GM18951 (cell line): ENCODE results near the gene BAIAP2L2.
"Not testable (repeated sequence)": the region's sequence is repeated elsewhere in the genome, so short reads cannot be mapped to it uniquely, and the experiment has no call there.

ENCODE experiments used
- POLR2A ChIP-seq: IDR thresholded peaks from 4 replicates; pipeline ENCODE4 v1.6.1; 2011; ENCODE audit warnings: mild to moderate bottlenecking; ENCODE audit not compliant: insufficient read length, insufficient read depth; ENCODE audit errors: extremely low read depth
- in situ Hi-C: fragments of 300-500 bp; cut with MboI; formaldehyde crosslinking; loops from one replicate; pipeline ENCODE4 v1.12.0; 2022; ENCODE audit warnings: low sequenced_read_pairs, mixed read lengths, inconsistent platforms; ENCODE audit not compliant: unreplicated experiment

BAIAP2L2 gene, protein sequence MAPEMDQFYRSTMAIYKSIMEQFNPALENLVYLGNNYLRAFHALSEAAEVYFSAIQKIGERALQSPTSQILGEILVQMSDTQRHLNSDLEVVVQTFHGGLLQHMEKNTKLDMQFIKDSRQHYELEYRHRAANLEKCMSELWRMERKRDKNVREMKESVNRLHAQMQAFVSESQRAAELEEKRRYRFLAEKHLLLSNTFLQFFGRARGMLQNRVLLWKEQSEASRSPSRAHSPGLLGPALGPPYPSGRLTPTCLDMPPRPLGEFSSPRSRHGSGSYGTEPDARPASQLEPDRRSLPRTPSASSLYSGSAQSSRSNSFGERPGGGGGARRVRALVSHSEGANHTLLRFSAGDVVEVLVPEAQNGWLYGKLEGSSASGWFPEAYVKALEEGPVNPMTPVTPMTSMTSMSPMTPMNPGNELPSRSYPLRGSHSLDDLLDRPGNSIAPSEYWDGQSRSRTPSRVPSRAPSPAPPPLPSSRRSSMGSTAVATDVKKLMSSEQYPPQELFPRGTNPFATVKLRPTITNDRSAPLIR

DNA sequence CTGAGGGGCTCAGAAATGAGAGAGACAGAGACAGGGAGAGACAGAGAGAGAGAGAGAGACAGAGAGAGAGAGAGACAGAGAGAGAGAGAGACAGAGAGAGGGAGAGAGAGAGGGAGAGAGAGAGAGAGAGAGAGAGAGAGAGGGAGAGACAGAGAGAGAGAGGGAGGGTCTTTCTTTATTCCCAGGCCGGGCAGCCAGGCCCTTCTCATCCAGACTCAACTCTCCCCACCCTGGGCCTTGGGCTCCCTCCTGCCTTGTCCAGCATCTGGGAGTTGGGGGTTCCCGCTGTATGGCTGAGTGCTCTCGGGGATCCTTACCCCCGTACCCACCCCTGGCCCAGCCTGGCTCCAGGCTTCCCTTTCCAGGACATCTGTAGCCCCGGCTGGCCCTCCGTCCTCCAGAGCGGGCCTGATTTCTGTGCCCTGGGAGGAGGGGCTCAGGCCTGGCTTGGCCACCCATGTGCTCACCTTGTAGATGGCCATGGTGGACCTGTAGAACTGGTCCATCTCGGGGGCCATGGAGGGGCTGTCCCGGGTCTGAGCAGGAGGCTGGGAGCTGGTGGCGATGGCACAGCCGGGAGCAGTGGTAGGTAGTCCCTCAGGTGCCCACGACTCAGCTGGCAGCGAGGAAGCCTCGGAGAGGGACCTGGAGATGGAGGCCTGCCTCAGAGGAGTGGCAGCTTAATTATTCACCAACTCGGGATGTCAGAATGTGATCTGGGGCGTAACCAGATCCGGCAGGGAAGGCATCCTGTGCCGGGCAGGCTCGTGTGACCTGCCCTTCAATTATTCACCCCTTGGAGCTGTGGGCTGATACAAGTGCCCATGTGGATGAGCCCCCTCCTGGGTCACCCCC lies at the start of gene BAIAP2L2:
TSS of gene BAIAP2L2 (minus strand) at position 677 of the 855 bp plus-strand sequence. CDS start at position 518, 159 bp downstream.
- TF ChIP-seq POLR2A = no peak
- in situ Hi-C loops = no loop called here

- no peak for TF ChIP-seq POLR2A
- in situ Hi-C loops = no loop called here
Measured at GRCh38 chr22:38155703-38156102, 45.2 kb upstream of the BAIAP2L2 start.

DNA sequence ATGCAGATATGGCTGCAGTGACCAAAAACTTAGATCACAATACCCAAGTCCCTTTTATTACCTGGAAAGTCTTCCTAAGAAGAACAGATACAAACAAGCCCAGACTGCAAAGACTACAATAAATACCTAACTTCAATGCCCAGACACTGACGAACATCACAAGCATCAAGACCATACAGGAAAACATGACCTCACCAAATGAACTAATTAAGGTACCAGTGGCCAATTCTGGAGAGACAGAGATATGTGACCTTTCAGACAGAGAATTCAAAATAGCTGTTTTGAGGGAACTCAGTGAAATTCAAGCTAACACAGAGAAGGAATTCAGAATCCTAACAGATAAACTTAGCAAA lies 44.1 kb upstream of the BAIAP2L2 start:
- in situ Hi-C loops = not testable (repeated sequence)

DNA sequence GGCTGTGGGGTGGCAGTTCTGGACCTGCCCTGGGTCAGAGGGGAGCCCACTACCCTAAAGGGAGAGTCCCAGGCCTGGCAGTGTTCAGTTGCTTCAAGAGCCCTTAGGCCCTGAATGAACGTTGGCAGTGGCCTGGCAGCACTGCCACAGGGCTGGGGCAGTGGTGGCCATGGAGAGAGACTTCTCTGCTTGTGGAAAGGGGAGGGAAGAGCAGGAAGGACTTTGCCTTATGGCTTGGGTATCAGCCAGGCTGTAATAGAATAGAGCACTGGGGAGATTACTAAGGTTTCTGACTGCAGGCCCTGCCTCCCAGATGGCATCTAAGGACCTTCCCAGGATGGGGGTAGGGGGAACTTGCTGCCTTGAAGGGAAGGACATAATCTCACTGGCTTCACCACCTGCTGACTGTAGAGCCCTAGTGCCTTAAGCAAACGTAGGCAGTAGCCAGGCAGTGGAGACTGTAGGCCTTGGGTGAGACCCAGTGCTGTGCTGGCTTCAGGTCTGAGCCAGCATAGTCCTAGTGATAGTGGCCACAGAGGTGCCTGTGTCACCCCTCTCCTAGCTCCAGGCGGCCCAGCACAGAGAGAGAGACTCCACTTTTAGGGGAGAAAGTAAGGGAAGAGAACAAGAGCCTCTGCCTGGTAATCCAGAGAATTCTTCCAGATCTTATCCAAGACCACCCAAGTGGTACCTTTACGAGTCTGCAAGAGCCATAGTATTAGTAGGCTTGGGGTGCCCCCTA lies 43.5 kb upstream of the BAIAP2L2 start:
- in situ Hi-C loops = no loop called here
- no peak for TF ChIP-seq POLR2A

- in situ Hi-C loops = no loop called here
- TF ChIP-seq POLR2A = no peak
Measured at GRCh38 chr22:38151126-38151500, 40.6 kb upstream of the BAIAP2L2 start.

DNA sequence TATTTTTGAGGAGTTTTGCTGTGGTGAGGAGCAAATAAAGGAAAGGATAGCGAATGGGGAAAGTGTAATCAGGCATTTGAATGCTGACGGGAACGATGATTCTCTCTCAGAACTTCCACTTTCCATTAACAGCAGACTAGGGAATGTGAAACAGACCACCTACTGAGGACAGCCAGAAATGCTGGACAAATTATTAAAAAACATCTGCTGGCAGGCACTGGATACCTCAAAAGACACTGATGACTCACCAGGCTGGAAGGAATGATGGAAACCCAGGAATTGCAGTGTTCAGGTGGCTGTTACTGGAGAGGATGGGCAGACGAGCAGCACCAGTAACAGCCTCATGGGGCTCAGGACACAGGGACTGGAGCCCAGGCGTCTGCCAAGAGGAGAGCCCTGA lies 37.8 kb upstream of the BAIAP2L2 start:
- TF ChIP-seq POLR2A = no peak
- in situ Hi-C loops = no loop called here

DNA sequence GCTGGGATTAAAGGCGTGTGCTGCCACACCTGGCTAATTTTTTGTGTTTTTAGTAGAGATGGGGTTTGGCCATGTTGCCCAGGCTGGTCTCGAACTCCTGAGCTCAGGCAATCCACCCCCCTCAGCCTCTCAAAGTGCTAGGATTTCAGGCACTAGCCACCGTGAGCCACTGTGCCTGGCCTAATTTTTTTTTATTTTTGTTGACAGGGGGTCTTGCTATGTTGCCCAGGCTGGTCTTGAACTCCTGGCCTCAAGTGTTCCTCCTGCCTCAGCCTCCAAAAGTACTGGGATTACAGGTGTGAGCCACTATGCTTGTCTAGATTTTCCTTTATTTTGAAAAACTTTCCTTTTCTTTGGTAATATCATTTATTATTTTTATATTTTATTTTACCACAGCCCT lies 35.7 kb upstream of the BAIAP2L2 start:
- in situ Hi-C loops = not testable (repeated sequence)

GRCh38 chr22:38144025-38144405 lies 33.5 kb upstream of the BAIAP2L2 start:
- in situ Hi-C loops = no loop called here
- TF ChIP-seq POLR2A = no peak

GRCh38 chr22:38142606-38143005 lies 32.1 kb upstream of the BAIAP2L2 start:
- in situ Hi-C loops = no loop called here
- TF ChIP-seq POLR2A = no peak

- in situ Hi-C loops = no loop called here
- TF ChIP-seq POLR2A = no peak
Measured at GRCh38 chr22:38141217-38141973, 30.9 kb upstream of the BAIAP2L2 start.

- in situ Hi-C loops = no loop called here
- TF ChIP-seq POLR2A = no peak
Measured at GRCh38 chr22:38139901-38140300, 29.4 kb upstream of the BAIAP2L2 start.

DNA sequence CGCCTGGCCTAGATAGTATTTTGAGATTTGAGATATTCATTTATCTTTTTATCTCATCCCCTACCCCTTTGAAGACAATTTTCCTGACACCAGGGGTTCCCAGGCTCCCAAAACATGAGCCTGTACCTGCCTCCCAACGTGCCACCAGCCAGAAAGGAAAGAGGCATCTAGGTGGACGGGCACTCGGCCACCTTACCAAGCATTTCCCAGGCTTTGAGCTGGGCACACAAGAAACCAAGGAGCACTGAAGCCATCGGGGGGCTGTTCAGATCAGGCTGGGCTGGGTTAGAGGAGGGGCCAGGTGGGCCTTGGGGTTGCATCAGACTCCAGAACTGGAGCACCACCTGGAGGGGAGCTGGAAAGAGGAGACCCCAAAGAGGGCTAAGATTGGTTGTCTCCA lies 28.5 kb upstream of the BAIAP2L2 start:
- in situ Hi-C loops = no loop called here
- no peak for TF ChIP-seq POLR2A
